Astrocyte (in vitro differentiated cells and primary cell): Measurements from ENCODE around the gene CYP2A7. TPM values are rescaled to one million over a fixed set of nuclear protein-coding genes. Genes with fewer than 3 reads are reported as not detected.
"Not testable (repeated sequence)": the region's sequence is repeated elsewhere in the genome, so short reads cannot be mapped to it uniquely, and the experiment has no call there.

Source experiments
- DNase-seq: peaks from one replicate; pipeline ENCODE4 v3.0.0-alpha.2; 2010; ENCODE audit warnings: low read depth
- FAIRE-seq: peaks from 2 replicates; lab custom pipeline; 2011; peaks lifted over from hg19 to GRCh38; lab: Jason Lieb, UNC
- H2AFZ ChIP-seq: 2 replicates; pipeline ENCODE4 v1.6.0; 2012; ENCODE audit warnings: low read depth, low read length, inconsistent platforms
- H3K27ac ChIP-seq: 2 replicates; pipeline ENCODE4 v1.5.1; 2011; ENCODE audit warnings: low read depth, low read length, inconsistent platforms
- H3K27me3 ChIP-seq: 2 replicates; pipeline ENCODE4 v1.6.0; 2011; ENCODE audit warnings: low read length, inconsistent platforms; ENCODE audit not compliant: insufficient read depth
- H3K36me3 ChIP-seq: 2 replicates; pipeline ENCODE4 v1.5.1; 2011; ENCODE audit warnings: low read length, inconsistent platforms; ENCODE audit not compliant: insufficient read depth
- H3K4me1 ChIP-seq: 2 replicates; pipeline ENCODE4 v1.5.1; 2011; ENCODE audit warnings: low read length, inconsistent platforms; ENCODE audit not compliant: insufficient read depth
- H3K4me2 ChIP-seq: 2 replicates; pipeline ENCODE4 v1.6.0; 2012; ENCODE audit warnings: low read length, inconsistent platforms
- H3K4me3 ChIP-seq: 2 replicates; pipeline ENCODE4 v1.5.1; 2011; ENCODE audit warnings: low read depth, mild to moderate bottlenecking, low read length, inconsistent platforms; ENCODE audit not compliant: insufficient read depth
- H3K79me2 ChIP-seq: 2 replicates; pipeline ENCODE4 v1.6.0; 2012; ENCODE audit warnings: mild to moderate bottlenecking, low read length, inconsistent platforms; ENCODE audit not compliant: insufficient read depth
- H3K9ac ChIP-seq: 2 replicates; pipeline ENCODE4 v1.6.0; 2012; ENCODE audit warnings: mild to moderate bottlenecking, low read length, inconsistent platforms
- H3K9me3 ChIP-seq: 2 replicates; pipeline ENCODE4 v1.5.1; 2012; ENCODE audit warnings: low read depth, mild to moderate bottlenecking, low read length, inconsistent platforms; ENCODE audit not compliant: insufficient read depth
- H4K20me1 ChIP-seq: 2 replicates; pipeline ENCODE4 v1.6.0; 2012; ENCODE audit warnings: low read length, inconsistent platforms; ENCODE audit not compliant: insufficient read depth
- H3K27ac Mint-ChIP-seq: one replicate; pipeline ENCODE4 v1.8.0; 2021; ENCODE audit warnings: mild to moderate bottlenecking, mixed read lengths; ENCODE audit not compliant: unreplicated experiment
- H3K27me3 Mint-ChIP-seq: one replicate; pipeline ENCODE4 v1.8.0; 2021; ENCODE audit warnings: low read depth, mixed read lengths; ENCODE audit not compliant: unreplicated experiment
- H3K36me3 Mint-ChIP-seq: one replicate; pipeline ENCODE4 v1.8.0; 2021; ENCODE audit warnings: low read depth, mixed read lengths; ENCODE audit not compliant: unreplicated experiment
- H3K4me1 Mint-ChIP-seq: one replicate; pipeline ENCODE4 v1.8.0; 2021; ENCODE audit warnings: low read depth, mixed read lengths; ENCODE audit not compliant: unreplicated experiment
- H3K4me3 Mint-ChIP-seq: one replicate; pipeline ENCODE4 v1.8.0; 2021; ENCODE audit warnings: mild to moderate bottlenecking, moderate library complexity, mixed read lengths; ENCODE audit not compliant: unreplicated experiment
- H3K9me3 Mint-ChIP-seq: one replicate; pipeline ENCODE4 v1.8.0; 2021; ENCODE audit warnings: mild to moderate bottlenecking, mixed read lengths; ENCODE audit not compliant: unreplicated experiment
- CTCF ChIP-seq: IDR thresholded peaks from 2 replicates; pipeline ENCODE4 v1.5.1; 2011; ENCODE audit warnings: low read depth, mild to moderate bottlenecking, inconsistent platforms, low read length, moderate library complexity; ENCODE audit not compliant: insufficient read depth
- EZH2 ChIP-seq: IDR thresholded peaks from 2 replicates; pipeline ENCODE4 v1.6.1; 2012; ENCODE audit warnings: mild to moderate bottlenecking, low read length, inconsistent platforms; ENCODE audit not compliant: insufficient read depth
- total RNA-seq: library from RNA; stranded (reverse); gene quantifications from 2 replicates; pipeline ENCODE4 v1.2.1, GENCODE V29; 2021

The CYP2A7 gene
- total RNA-seq, 1 donor from 2014 or later: not detected

DNA sequence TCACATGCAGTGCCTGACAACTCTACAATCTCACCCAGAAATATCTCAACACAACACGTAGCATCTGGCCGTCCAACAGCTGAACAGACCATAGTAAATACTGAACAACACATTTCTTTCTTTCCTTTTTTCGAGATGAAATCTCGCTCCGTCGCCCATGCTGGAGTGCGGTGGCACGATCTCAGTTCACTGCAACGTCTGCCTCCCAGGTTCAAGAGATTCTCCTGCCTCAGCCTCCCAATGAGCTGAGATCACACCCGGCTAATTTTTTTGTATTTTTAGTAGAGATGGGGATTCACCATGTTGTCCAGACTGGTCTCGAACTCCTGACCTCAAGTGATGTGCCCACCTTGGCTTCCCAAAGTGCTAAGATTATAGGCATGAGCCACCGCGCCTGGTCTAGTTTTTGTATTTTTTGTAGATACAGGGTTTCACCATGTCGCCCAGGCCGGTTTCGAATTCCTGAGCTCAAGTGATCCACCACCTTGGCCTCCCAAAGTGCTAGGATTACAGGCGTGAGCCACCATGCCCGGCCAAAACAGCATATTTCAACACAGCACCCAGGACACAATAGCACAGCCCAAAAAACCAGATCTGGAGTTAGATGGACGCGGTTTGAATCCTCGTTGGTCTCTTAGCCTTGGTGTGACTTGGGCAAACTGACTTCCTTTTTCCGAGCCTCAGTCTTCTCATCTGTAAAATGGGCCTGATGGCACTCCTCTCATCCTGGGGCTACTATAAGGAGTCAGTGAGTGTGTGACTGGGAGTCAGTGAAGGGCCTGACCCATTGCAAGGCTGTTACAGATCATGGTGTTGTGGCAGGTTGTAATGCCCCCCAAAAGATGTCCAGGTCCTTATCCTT, 54.4 kb downstream of the CYP2A7 start:
- no peak overlapping the region for H3K27ac ChIP-seq
- TF ChIP-seq CTCF (no peak), EZH2 (no peak)
- H2AFZ ChIP-seq: no peak overlapping the region
- H3K27me3 Mint-ChIP-seq: no peaks in the 10 kb centered on the region
- FAIRE-seq (no peak), DNase-seq (no peak)
- no peaks in the 10 kb centered on the region for H3K9me3 ChIP-seq
- no peak overlapping the region for H3K27ac Mint-ChIP-seq
- H3K4me3 ChIP-seq: no peak overlapping the region
- H3K4me1 Mint-ChIP-seq: peaks cover 17% of the 10 kb centered on the region
- H3K4me2 ChIP-seq: no peak overlapping the region
- no peak overlapping the region for H3K9ac ChIP-seq
- H3K36me3 ChIP-seq: no peaks in the 10 kb centered on the region
- peaks cover 10% of the 10 kb centered on the region for H3K9me3 Mint-ChIP-seq
- H3K79me2 ChIP-seq: no peaks in the 10 kb centered on the region
- no peaks in the 10 kb centered on the region for H3K27me3 ChIP-seq
- H3K4me1 ChIP-seq: no peaks in the 10 kb centered on the region
- no peak overlapping the region for H3K4me3 Mint-ChIP-seq
- no peaks in the 10 kb centered on the region for H4K20me1 ChIP-seq
- peaks cover 18% of the 10 kb centered on the region for H3K36me3 Mint-ChIP-seq

DNA sequence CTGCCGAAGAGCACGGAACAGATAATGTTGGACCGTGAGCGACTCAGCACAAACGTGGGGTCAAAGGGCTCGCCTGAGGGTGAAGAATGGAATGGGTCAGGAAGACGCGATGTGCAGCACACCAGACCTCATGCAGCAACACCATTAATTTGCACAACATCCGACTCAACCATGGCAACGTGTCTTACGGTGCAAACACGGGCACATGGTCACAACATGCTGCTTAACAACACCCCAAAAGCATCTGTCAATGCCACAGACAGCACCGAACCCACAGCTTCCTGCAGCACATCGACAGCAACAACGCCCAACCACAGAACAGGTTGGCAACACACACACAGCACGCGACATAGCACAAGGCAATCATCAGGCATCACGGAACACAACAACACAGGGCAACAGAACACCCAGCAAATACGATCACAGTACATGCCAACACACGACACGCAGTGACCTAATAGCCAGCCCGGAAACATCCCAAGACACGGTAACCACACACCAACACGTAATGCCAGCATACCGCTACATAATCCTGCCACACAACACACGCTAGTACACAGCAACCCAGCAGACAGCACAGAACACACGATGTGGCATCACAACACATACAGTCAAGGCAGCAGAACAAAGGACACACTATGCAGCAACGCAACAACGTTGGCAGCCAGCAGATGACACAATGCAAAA, 55.2 kb downstream of the CYP2A7 start:
- FAIRE-seq, H3K4me3 Mint-ChIP-seq, H3K27ac Mint-ChIP-seq: not testable (repeated sequence)

DNA sequence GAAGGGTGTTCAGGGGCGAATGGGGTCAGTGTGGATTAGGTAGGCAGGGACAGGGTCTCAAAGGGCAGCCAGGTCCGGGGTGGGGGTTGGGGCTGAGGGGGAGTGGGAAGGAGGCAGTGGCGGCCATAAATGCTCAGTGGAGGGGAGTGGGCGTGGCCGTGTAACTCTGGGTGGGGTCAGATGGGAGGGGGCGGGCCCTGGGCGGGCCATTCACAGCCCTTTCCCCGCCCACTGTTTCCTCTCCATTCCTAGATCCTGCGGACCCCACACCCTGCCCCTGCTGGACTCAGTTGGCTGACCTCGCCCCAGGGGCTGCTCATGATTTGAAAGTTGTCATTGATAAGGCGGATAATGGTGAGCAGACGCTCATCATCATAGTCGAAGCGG, 55.7 kb downstream of the CYP2A7 start:
- not testable (repeated sequence) for H3K27ac Mint-ChIP-seq, H3K4me3 ChIP-seq, H3K4me3 Mint-ChIP-seq, H3K4me1 ChIP-seq, H3K9me3 ChIP-seq, H2AFZ ChIP-seq, H3K27me3 Mint-ChIP-seq, H3K27ac ChIP-seq, H3K4me2 ChIP-seq, H3K79me2 ChIP-seq, FAIRE-seq, H4K20me1 ChIP-seq, H3K27me3 ChIP-seq, H3K9ac ChIP-seq, H3K36me3 ChIP-seq, DNase-seq
- peaks cover 10% of the 10 kb centered on the region for H3K9me3 Mint-ChIP-seq
- H3K4me1 Mint-ChIP-seq: peaks cover 18% of the 10 kb centered on the region
- peaks cover 18% of the 10 kb centered on the region for H3K36me3 Mint-ChIP-seq

More for the DNA sequence above, 55.2 kb downstream of the CYP2A7 start:
- Mint-ChIP-seq H3K9me3 (peaks cover 10% of the 10 kb centered on the region), H3K4me1 (peaks cover 19% of the 10 kb centered on the region), H3K36me3 (peaks cover 18% of the 10 kb centered on the region)
- not testable (repeated sequence) for H3K4me2 ChIP-seq, H3K4me3 ChIP-seq, H4K20me1 ChIP-seq, H3K27me3 ChIP-seq, H3K9ac ChIP-seq, DNase-seq, H3K9me3 ChIP-seq, H3K4me1 ChIP-seq, H3K27me3 Mint-ChIP-seq, H3K79me2 ChIP-seq, H3K36me3 ChIP-seq, H2AFZ ChIP-seq, H3K27ac ChIP-seq

GRCh38 chr19:40825460-40826095, 56.5 kb downstream of the CYP2A7 start:
- H3K27me3 ChIP-seq, H3K36me3 ChIP-seq, DNase-seq, FAIRE-seq, H4K20me1 ChIP-seq, H3K9ac ChIP-seq, H3K4me2 ChIP-seq, H3K4me3 Mint-ChIP-seq, H3K79me2 ChIP-seq, H3K9me3 ChIP-seq, H3K4me1 ChIP-seq, H3K27me3 Mint-ChIP-seq, H2AFZ ChIP-seq, H3K27ac ChIP-seq, H3K27ac Mint-ChIP-seq, H3K9me3 Mint-ChIP-seq, H3K4me3 ChIP-seq: not testable (repeated sequence)
- Mint-ChIP-seq H3K4me1 (peaks cover 18% of the 10 kb centered on the region), H3K36me3 (peaks cover 18% of the 10 kb centered on the region)
